Central memory CD8-positive, alpha-beta T cell (primary cell): ENCODE measurements around the gene ERC2.

ENCODE experiments used
- ATAC-seq: fragments of 150-1000 bp; cut with Tn5 transposase; replicated peaks from 2 replicates; pipeline ENCODE4 v1.10.0; 2022; ENCODE audit warnings: mild to moderate bottlenecking, moderate FRiP score, moderate number of reproducible peaks; ENCODE audit not compliant: poor library complexity, severe bottlenecking; ENCODE audit errors: extremely low read depth
- DNase-seq, 2 donors: peaks; one replicate each; pipeline ENCODE4 v3.0.0; 2021; ENCODE audit warnings: low spot score in 2 of 2
- H3K27ac Mint-ChIP-seq: one replicate; pipeline ENCODE4 v1.8.0; 2022; ENCODE audit warnings: low read depth, mild to moderate bottlenecking, moderate library complexity, mixed read lengths
- H3K27me3 Mint-ChIP-seq: one replicate; pipeline ENCODE4 v1.8.0; 2022; ENCODE audit warnings: mixed read lengths
- H3K36me3 Mint-ChIP-seq: one replicate; pipeline ENCODE4 v1.8.0; 2022; ENCODE audit warnings: mild to moderate bottlenecking, moderate library complexity, mixed read lengths; ENCODE audit not compliant: insufficient read depth
- H3K4me1 Mint-ChIP-seq: one replicate; pipeline ENCODE4 v1.8.0; 2022; ENCODE audit warnings: mixed read lengths
- H3K4me3 Mint-ChIP-seq: one replicate; pipeline ENCODE4 v1.8.0; 2022; ENCODE audit warnings: mild to moderate bottlenecking, moderate library complexity, mixed read lengths
- H3K9me3 Mint-ChIP-seq: one replicate; pipeline ENCODE4 v1.8.0; 2022; ENCODE audit warnings: mixed read lengths

Gene ERC2

DNA sequence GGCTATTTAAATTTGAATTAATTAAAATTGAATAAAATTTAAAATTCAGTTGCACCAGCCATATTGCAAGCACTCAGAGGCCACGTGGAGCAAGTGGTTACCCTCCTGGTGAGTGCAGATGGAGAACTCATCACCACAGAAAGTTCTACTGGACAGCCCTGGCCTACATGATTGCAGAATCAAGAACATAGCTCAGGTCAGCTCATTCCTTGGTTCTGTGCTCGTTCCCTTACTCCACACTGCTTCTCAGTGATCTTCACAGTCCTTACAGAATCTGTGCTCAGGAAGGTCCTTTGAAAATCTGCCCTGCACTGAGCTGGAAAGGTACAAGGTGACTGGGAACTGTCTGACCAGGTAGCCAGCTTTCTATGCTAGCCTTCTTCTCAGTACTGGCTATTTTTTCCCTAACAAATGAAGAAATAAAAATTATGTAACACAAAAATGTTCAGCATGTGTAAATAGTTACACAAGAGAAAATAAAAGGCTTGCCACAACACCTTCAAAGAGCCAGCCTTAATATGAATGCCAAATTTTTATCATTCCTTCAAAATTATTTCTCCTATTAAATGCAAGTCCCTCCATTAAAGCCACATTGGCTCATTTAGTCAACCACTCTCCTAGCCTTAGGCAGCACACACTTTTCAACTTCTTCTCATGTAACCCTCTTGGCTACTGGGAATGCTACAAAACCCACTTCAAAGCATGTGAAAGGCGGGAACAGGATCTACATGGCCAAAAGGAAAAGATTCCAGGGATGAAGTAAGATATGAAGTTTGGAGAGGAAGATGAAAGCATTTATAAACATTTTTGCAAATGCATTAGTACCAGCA is 654.8 kb downstream of the ERC2 start:
- H3K27me3 Mint-ChIP-seq: no peaks in the 10 kb centered on the region
- no peak overlapping the region for H3K4me3 Mint-ChIP-seq
- no peak overlapping the region for H3K27ac Mint-ChIP-seq
- H3K9me3 Mint-ChIP-seq: no peaks in the 10 kb centered on the region
- H3K4me1 Mint-ChIP-seq: no peaks in the 10 kb centered on the region
- ATAC-seq (no peak), DNase-seq (no peak)
- no peaks in the 10 kb centered on the region for H3K36me3 Mint-ChIP-seq

DNA sequence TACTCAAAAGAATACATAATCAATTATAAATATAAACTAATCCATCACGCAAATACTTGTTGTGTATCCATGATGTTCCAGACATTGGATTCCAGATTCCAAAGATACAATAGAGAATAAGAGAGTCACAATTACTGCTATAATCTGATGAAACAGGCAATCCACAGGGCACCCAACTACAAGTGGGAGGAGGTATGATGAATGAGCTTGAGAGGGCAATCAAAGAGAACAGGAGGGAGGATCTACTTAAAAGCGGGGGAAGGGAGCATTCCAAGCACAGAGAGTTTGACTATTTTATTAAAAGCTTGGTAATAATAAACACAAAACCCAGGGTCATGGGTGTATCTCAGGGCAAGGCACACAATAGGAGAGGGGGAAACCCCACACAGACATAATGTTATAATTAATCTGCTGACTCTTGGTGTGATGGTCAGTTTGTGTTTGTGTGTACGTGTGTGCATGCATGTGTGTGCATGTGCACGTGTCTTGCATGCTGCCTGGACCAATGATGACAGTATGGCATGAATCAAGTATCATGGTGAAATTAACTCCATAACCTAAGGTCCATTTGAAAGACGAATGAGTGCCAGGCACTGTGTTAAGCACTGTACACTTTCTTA is 655.8 kb downstream of the ERC2 start:
- Mint-ChIP-seq H3K27ac (no peak overlapping the region), H3K27me3 (no peaks in the 10 kb centered on the region), H3K4me3 (no peak overlapping the region), H3K36me3 (no peaks in the 10 kb centered on the region), H3K9me3 (no peaks in the 10 kb centered on the region), H3K4me1 (no peaks in the 10 kb centered on the region)
- no peak for ATAC-seq
- DNase-seq: no peak

DNA sequence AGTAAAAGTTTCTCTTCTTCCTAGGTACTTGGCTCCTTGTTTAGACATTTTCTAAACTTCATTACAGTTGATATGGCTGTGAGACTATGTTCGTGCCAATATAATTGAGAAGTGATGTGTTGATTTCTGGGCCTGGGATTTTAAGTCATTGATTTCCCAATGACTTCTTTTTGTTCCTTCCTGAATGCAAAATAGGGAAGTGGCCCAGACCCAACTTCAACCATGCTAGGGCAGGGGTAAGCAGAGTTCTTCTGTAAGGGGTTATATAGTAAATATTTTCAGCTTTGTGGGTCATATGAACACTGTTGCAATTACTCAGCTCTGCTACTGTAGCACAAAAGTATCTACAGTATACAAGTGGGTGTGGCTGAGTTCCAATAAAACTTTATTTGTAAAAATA is 661.1 kb downstream of the ERC2 start:
- Mint-ChIP-seq H3K4me1 (no peaks in the 10 kb centered on the region), H3K27me3 (no peaks in the 10 kb centered on the region), H3K9me3 (peaks cover 14% of the 10 kb centered on the region), H3K27ac (no peak overlapping the region), H3K4me3 (no peak overlapping the region), H3K36me3 (no peaks in the 10 kb centered on the region)
- no peak for DNase-seq
- no peak for ATAC-seq

DNA sequence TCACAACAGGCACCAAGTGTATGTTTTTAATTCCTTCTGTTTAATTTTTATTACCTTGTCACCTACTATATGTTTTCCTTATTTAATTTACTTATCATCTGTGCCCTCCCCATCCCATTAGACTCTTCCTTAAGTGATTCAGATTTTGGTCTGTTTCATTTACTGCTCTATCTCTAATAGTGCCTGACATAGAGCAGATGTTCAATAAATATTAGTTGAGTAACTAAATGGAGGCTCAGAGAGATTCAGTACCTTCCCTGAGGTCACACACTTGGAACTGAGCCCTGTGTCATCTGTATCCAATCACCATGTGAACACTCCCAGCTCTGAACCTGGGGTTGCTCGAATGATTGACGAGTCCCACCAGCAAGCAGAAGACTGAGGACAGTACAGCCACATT is 663.1 kb downstream of the ERC2 start:
- H3K4me3 Mint-ChIP-seq: no peak overlapping the region
- H3K9me3 Mint-ChIP-seq: peaks cover 14% of the 10 kb centered on the region
- H3K4me1 Mint-ChIP-seq: no peaks in the 10 kb centered on the region
- H3K27me3 Mint-ChIP-seq: no peaks in the 10 kb centered on the region
- no peaks in the 10 kb centered on the region for H3K36me3 Mint-ChIP-seq
- H3K27ac Mint-ChIP-seq: no peak overlapping the region
- ATAC-seq (no peak), DNase-seq (no peak)

DNA sequence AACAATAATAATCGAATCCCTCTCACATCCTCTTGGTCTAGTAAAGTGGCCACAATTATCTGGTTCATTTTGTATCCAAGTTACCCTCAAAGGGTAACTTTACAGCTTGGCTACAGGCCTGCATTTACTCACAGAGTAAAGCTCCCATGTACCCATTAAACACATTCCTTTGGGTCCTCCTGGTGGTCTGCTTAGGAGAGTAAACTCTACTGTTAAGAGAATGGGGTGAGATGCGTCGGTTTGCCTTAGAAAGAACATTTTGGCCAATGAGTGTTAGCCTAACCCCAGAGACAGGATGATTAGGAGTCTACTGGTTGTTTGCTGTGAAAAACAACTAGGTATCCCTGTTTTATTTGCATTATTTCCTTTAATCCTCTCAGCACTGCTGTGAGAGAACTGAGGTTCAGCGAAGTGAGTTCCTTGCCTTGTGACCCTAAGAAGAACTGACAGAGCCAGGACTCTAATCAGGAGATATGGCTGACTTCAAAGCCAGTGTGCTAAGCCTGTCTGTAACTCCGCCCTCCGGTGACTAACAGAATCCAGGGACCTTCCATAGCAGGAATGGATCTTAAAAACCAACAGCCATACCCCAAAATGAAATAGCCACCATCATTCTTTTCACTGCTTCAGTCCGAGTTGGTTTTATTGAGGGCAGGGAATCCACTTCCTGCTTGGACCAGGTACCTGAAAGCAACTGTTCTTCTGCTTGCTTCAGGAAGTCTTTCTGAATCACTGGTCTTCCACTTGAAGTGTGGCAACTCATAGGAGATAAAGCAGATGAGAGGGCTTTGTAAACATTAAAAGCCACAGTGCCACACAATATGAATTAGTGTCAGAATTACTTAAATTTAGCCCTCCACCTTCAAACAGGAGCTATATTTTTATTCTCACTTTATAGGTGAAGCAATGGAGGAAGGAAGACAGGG is 663.8 kb downstream of the ERC2 start:
- ATAC-seq: no peak
- H3K27ac Mint-ChIP-seq: no peak overlapping the region

DNA sequence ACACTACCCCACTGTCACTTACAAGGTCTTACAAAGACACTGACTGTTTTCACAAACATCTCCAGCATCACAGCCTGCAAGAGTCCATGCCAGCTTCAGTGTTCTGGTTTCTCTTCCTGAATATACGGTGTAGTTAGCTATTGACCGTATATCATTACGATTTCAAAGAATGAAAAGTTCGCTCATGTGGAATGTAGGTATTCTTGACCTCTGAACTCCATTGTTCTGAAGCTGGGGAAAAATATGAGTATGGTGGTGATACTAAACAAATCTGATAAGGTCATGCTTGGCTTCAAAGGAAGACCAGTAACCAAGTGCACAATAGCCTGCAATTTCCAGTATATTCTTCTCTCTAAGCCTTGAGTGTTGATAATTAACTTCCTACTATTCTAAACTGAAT is 665.5 kb downstream of the ERC2 start:
- no peak overlapping the region for H3K27ac Mint-ChIP-seq

More for the DNA sequence above, 663.8 kb downstream of the ERC2 start:
- Mint-ChIP-seq H3K9me3 (peaks cover 14% of the 10 kb centered on the region), H3K4me3 (no peak overlapping the region), H3K27me3 (no peaks in the 10 kb centered on the region), H3K4me1 (no peaks in the 10 kb centered on the region), H3K36me3 (no peaks in the 10 kb centered on the region)
- DNase-seq: no peak

DNA sequence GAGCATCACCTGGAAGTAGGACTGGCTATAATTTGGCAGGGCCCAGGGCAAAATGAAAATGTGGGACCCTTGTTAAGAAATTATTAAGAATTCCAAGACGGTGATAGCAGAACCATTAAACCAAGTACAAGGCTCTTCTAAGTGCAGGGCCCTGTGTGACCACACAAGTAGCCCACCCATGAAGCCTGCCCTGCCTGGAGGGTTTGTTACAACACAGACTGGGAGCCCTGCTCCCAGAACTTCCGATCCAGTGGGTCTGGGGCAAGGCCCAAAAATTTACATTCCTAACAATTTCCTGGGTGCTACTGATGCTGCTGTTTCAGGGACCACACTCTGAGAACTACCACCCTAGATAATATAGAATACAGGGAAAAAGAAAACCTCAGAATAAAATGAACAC is 666.6 kb downstream of the ERC2 start:
- Mint-ChIP-seq H3K4me1 (no peaks in the 10 kb centered on the region), H3K27ac (no peak overlapping the region), H3K36me3 (no peaks in the 10 kb centered on the region), H3K4me3 (no peak overlapping the region), H3K9me3 (peaks cover 19% of the 10 kb centered on the region), H3K27me3 (no peaks in the 10 kb centered on the region)
- DNase-seq (no peak), ATAC-seq (no peak)

More for the DNA sequence above, 665.5 kb downstream of the ERC2 start:
- ATAC-seq (no peak), DNase-seq (no peak)
- Mint-ChIP-seq H3K27me3 (no peaks in the 10 kb centered on the region), H3K9me3 (peaks cover 17% of the 10 kb centered on the region), H3K36me3 (no peaks in the 10 kb centered on the region), H3K4me1 (no peaks in the 10 kb centered on the region), H3K4me3 (no peak overlapping the region)

DNA sequence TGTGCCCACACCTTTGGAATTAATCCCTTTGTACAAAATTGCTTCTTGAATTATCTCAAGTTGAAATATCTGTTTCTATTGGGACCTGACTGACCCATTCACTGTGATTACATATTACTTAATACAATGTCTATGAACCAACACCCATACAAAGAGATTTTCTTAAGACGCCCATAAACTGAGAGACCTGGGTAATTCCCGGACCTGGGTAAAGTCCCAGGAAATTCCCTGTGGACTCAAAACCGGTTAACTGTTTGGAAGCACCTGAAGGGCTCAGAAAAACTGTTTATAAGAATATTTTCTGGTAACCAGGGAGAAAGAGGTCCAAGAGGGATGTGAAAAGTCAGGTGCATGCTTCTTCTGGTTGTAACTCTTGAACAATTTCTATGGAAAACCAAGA is 667.2 kb downstream of the ERC2 start:
- Mint-ChIP-seq H3K36me3 (no peaks in the 10 kb centered on the region), H3K4me1 (no peaks in the 10 kb centered on the region), H3K27me3 (no peaks in the 10 kb centered on the region), H3K9me3 (peaks cover 17% of the 10 kb centered on the region), H3K27ac (no peak overlapping the region), H3K4me3 (no peak overlapping the region)
- ATAC-seq: no peak
- DNase-seq: no peak

DNA sequence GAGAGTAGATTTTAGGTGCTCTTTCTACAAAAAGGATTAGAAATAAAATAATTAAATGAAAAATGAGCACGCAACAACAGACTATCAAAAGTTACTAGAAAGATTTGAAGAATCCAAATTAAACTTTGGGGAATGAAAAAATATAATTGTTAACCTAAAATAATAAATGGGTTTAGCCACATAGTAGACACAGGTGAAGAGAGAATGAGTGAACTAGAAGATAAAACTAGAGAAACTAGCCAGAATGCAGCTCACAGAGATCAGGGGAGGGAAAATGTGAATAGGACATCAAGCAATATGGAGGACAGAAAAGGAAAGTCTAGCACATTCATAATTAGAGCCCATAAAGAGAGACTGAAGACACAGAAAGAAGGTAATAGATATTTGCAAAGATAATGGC is 670.5 kb downstream of the ERC2 start:
- peaks cover 11% of the 10 kb centered on the region for H3K9me3 Mint-ChIP-seq
- H3K27ac Mint-ChIP-seq: no peak overlapping the region
- no peaks in the 10 kb centered on the region for H3K4me1 Mint-ChIP-seq
- no peak overlapping the region for H3K4me3 Mint-ChIP-seq
- DNase-seq (no peak), ATAC-seq (no peak)
- H3K27me3 Mint-ChIP-seq: no peaks in the 10 kb centered on the region
- H3K36me3 Mint-ChIP-seq: no peaks in the 10 kb centered on the region

DNA sequence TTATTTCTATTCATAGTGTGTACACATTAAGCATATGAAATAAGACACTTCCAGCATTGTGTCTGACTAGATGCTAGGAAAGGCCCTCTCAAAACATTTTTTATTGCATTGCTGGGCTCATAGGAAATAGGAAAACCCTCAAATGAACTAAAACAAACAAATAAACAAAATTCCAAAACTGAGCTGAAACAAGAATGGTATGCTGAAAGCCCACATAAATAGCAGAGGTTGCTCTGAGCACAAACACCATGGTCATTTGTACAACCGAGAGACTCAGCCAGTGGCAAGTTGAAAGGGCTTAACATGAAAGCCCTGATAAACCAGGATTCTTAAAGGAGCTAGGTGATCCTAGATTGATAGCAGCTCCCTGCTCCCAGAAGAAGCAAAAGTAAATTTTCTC is 671.2 kb downstream of the ERC2 start:
- Mint-ChIP-seq H3K4me3 (no peak overlapping the region), H3K36me3 (no peaks in the 10 kb centered on the region), H3K27ac (no peak overlapping the region), H3K9me3 (peaks cover 11% of the 10 kb centered on the region), H3K27me3 (no peaks in the 10 kb centered on the region), H3K4me1 (no peaks in the 10 kb centered on the region)
- ATAC-seq (no peak), DNase-seq (no peak)

DNA sequence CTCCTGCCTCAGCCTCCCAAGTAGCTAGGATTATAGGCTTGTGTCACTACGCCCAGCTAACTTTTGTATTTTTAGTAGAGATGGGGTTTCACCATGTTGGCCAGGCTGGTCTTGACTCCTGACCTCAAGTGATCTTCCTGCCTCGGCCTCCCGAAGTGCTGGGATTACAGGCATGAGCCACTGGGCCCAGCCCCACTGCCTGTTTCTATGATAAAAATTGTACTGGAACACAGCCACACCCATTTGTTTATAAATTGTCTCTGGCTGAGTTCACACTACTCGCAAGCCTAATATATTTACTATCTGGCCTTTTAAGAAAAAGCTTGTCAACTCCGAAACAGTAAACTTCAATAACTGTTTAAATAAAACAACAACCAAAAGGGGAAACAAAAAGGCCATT is 671.7 kb downstream of the ERC2 start:
- ATAC-seq: no peak
- H3K27ac Mint-ChIP-seq: no peak overlapping the region
- H3K4me1 Mint-ChIP-seq: no peaks in the 10 kb centered on the region
- no peaks in the 10 kb centered on the region for H3K27me3 Mint-ChIP-seq
- H3K36me3 Mint-ChIP-seq: no peaks in the 10 kb centered on the region
- peaks cover 11% of the 10 kb centered on the region for H3K9me3 Mint-ChIP-seq
- no peak for DNase-seq
- H3K4me3 Mint-ChIP-seq: no peak overlapping the region

DNA sequence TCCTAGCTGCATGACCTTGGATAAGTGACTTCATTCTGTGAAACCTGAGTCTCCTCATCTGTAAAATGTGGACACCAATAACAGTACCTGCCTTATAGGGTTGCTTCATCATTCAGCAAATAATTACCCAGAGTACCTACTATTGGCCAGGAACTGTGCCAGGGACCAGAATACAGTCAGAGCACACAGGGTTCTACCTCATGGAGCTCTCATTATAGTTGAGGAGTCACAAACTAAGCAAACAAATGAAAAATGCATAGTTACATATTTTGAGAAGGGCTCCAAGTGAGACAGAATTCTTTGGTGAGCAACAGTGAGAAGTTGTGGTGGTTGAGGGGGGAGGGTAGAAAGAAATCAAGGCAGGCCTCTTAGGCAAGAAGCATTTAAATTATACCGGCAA is 672.5 kb downstream of the ERC2 start:
- Mint-ChIP-seq H3K27ac (no peak overlapping the region), H3K4me3 (no peak overlapping the region), H3K36me3 (no peaks in the 10 kb centered on the region), H3K9me3 (peaks cover 11% of the 10 kb centered on the region), H3K27me3 (no peaks in the 10 kb centered on the region), H3K4me1 (no peaks in the 10 kb centered on the region)
- DNase-seq (no peak), ATAC-seq (no peak)
